ENCODE measurements around the gene LRRC72. TPM values are rescaled to one million over a fixed set of nuclear protein-coding genes. Genes with fewer than 3 reads are reported as not detected.

LRRC72 gene
- total and polyA plus RNA-seq, 8 donors: not detected

- H3K9me3 ChIP-seq: no peaks in the 10 kb centered on the region
- intact Hi-C loops (cut with DNase I): no loop called here
- H3K27me3 ChIP-seq: no peaks in the 10 kb centered on the region
- no peaks in the 10 kb centered on the region for H3K4me1 ChIP-seq
- TF ChIP-seq CTCF (IDR thresholded peaks at IDR 0.05): no peak
- ATAC-seq (no peak), DNase-seq (no peak)
- H3K36me3 ChIP-seq: no peaks in the 10 kb centered on the region
- no peak overlapping the region for H3K27ac ChIP-seq
- no peak overlapping the region for H3K4me3 ChIP-seq
Measured at GRCh38 chr7:16581286-16581685, 54.7 kb downstream of the LRRC72 start.

GRCh38 chr7:16583834-16584233, 57.2 kb downstream of the LRRC72 start:
- Histone ChIP-seq H3K9me3 (no peaks in the 10 kb centered on the region), H3K36me3 (no peaks in the 10 kb centered on the region), H3K27me3 (no peaks in the 10 kb centered on the region), H3K4me3 (no peak overlapping the region), H3K27ac (no peak overlapping the region), H3K4me1 (no peaks in the 10 kb centered on the region)
- ATAC-seq (no peak), DNase-seq (no peak)
- intact Hi-C loops (cut with DNase I): no loop called here
- no peak for TF ChIP-seq CTCF (IDR thresholded peaks at IDR 0.05)

GRCh38 chr7:16585540-16585939, 58.9 kb downstream of the LRRC72 start:
- no peaks in the 10 kb centered on the region for H3K9me3 ChIP-seq
- no peaks in the 10 kb centered on the region for H3K4me1 ChIP-seq
- H3K27ac ChIP-seq: no peak overlapping the region
- DNase-seq (no peak), ATAC-seq (no peak)
- H3K4me3 ChIP-seq: no peak overlapping the region
- no peaks in the 10 kb centered on the region for H3K27me3 ChIP-seq
- H3K36me3 ChIP-seq: no peaks in the 10 kb centered on the region
- intact Hi-C loops (cut with DNase I): no loop called here
- no peak for TF ChIP-seq CTCF (IDR thresholded peaks at IDR 0.05)

GRCh38 chr7:16586081-16586874, 59.7 kb downstream of the LRRC72 start:
- no peaks in the 10 kb centered on the region for H3K9me3 ChIP-seq
- TF ChIP-seq CTCF (IDR thresholded peaks at IDR 0.05): no peak
- H3K36me3 ChIP-seq: no peaks in the 10 kb centered on the region
- H3K4me3 ChIP-seq: no peak overlapping the region
- DNase-seq (peak in 2 of 4 donors; percentile 44 to 70), ATAC-seq (no peak)
- no peak overlapping the region for H3K27ac ChIP-seq
- intact Hi-C loops (cut with DNase I): no loop called here
- H3K27me3 ChIP-seq: no peaks in the 10 kb centered on the region
- H3K4me1 ChIP-seq: no peaks in the 10 kb centered on the region

- H3K27ac ChIP-seq: no peak overlapping the region
- ATAC-seq: no peak
- no peaks in the 10 kb centered on the region for H3K9me3 ChIP-seq
- no peak for DNase-seq
- no peak for TF ChIP-seq CTCF (IDR thresholded peaks at IDR 0.05)
- H3K4me1 ChIP-seq: no peaks in the 10 kb centered on the region
- no peak overlapping the region for H3K4me3 ChIP-seq
- H3K27me3 ChIP-seq: no peaks in the 10 kb centered on the region
- no peaks in the 10 kb centered on the region for H3K36me3 ChIP-seq
- intact Hi-C loops (cut with DNase I): no loop called here
Measured at GRCh38 chr7:16587129-16587528, 60.5 kb downstream of the LRRC72 start.

All from left lung (tissue), 10 donors.